Hepatocyte (in vitro differentiated cells): ENCODE data around the gene CWC27.

Source experiments
- CTCF ChIP-seq: fragments of 200-600 bp; sonication (generic); IDR thresholded peaks from 2 replicates; pipeline ENCODE4 v1.5.1; 2016; ENCODE audit warnings: antibody characterized with exemption, mild to moderate bottlenecking; ENCODE audit not compliant: poor library complexity
- EZH2 ChIP-seq: fragments of 200-600 bp; sonication (generic); IDR thresholded peaks from 2 replicates; pipeline ENCODE4 v1.6.1; 2016; ENCODE audit warnings: antibody characterized with exemption, mild to moderate bottlenecking, borderline replicate concordance

GRCh38 chr5:65034029-65034812, 265.5 kb downstream of the CWC27 start:
- TF ChIP-seq CTCF (no peak), EZH2 (no peak)
